ENCODE results near the gene SMC5. TPM values are rescaled to one million over a fixed set of nuclear protein-coding genes. Genes with fewer than 3 reads are reported as not detected.
"Not testable (repeated sequence)": the region's sequence is repeated elsewhere in the genome, so short reads cannot be mapped to it uniquely, and the experiment has no call there.

The SMC5 gene
- total RNA-seq, 4 donors from 2014 or later, result 15.1 to 26.7 (median 19.1) TPM

DNA sequence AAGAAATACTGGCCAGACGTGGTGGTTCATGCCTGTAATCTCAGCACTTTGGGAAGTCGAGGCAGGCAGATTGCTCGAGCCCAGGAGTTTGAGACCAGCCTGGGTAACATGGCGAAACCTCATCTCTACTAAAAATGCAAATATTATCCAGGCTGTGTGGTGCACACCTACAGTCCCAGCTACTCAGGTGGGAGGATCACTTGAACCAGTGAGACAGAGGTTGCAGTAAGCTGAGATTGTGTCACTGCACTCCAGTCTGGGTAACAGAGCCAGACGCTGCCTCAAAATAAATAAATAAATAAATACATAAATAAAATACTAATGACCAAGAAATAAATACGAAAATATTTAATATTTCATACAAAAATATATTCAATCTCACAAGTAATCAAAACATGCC, 136.9 kb downstream of the SMC5 start:
- 76 to 80% methylated on average over 6 of the region's 6 CpGs for WGBS, 2 donors

GRCh38 chr9:70398145-70398556, 139.4 kb downstream of the SMC5 start:
- intact Hi-C loops (cut with DNase I; ENCODE audit: low total_unique reads), result no loop called here
- DNase-seq (ENCODE audit: low spot score in 2 of 2), result peak in 1 of 2 donors; percentile 15
- TF ChIP-seq CTCF (IDR thresholded peaks at IDR 0.05) (no peak), POLR2A (IDR thresholded peaks at IDR 0.05) (no peak)
- H3K4me3 ChIP-seq (ENCODE audit: low read depth, poor library complexity, severe bottlenecking), result no peak overlapping the region
- 41 to 43% methylated on average over 4 of the region's 4 CpGs for WGBS, 2 donors

More for the DNA sequence above, 136.9 kb downstream of the SMC5 start:
- no peak for DNase-seq (ENCODE audit: low spot score in 2 of 2)
- no peak overlapping the region for H3K4me3 ChIP-seq (ENCODE audit: low read depth, poor library complexity, severe bottlenecking)
- TF ChIP-seq POLR2A (IDR thresholded peaks at IDR 0.05) (no peak), CTCF (IDR thresholded peaks at IDR 0.05) (no peak)
- intact Hi-C loops (cut with DNase I; ENCODE audit: low total_unique reads), result no loop called here

GRCh38 chr9:70399141-70399540, 140.4 kb downstream of the SMC5 start:
- DNase-seq (ENCODE audit: low spot score in 2 of 2), result no peak
- no peak overlapping the region for H3K4me3 ChIP-seq (ENCODE audit: low read depth, poor library complexity, severe bottlenecking)
- TF ChIP-seq CTCF (IDR thresholded peaks at IDR 0.05) (no peak), POLR2A (IDR thresholded peaks at IDR 0.05) (no peak)
- intact Hi-C loops (cut with DNase I; ENCODE audit: low total_unique reads), result no loop called here

DNA sequence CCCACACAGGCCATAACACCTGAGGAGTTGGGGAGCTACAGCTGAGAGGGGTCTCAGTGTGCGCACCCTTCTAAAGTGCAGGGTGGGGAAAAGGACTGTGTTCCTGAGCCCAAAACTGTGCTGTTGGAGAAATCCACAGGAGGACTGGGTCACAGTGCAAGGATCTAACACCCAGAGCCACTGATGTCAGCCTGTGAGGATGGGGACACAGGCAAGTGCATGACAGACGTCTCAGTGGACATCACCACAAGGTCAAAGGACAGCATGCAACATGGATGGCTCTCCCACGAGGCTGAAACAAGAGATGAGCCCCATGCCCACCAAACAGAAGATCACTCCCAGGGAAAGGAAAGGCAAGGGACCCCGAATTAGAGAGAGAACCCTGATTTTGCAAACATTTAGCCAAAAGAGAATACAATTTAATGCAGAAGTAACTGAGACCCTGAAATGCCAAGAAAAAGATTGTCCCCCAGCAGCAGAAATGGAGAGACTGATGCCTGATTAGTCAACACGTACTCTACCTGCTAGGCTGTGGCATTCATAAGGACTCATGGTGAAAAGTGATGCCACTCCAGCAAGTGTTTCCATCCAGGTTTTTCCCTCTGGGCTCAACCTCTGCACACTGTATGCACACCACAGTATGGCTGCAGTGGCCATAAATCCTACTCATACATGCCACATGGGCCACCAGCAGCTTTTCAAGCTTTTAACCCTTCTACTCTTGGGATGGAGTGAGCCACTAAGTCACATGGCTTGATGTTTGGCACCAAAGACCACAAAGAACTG, 141.5 kb downstream of the SMC5 start:
- peak; percentile 13 to 81 for DNase-seq (ENCODE audit: low spot score in 2 of 2)
- H3K4me3 ChIP-seq (ENCODE audit: low read depth, poor library complexity, severe bottlenecking), result no peak overlapping the region
- intact Hi-C loops (cut with DNase I; ENCODE audit: low total_unique reads), result no loop called here
- no peak for TF ChIP-seq POLR2A (IDR thresholded peaks at IDR 0.05)
- TF ChIP-seq CTCF (IDR thresholded peaks at IDR 0.05), result no peak
- WGBS, 2 donors, result 80 to 85% methylated on average over 5 of the region's 5 CpGs

DNA sequence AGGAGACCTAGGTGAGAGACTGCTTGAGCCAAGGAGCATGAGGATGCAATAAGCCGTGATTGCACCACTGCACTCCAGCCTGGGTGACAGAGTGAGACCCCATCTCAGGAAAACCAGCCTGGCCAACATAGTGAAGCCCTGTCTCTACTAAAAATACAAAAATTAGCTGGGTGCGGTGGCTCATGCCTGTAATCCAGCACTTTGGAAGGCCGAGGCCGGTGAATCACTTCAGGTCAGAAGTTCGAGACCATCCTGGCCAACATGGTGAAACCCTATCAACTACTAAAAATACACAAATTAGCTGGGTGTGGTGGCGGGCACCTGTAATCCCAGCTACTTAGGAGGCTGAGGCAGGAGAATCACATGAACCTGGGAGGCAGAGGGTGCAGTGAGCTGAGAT, 142.5 kb downstream of the SMC5 start:
- intact Hi-C loops (cut with DNase I; ENCODE audit: low total_unique reads); H3K4me3 ChIP-seq (ENCODE audit: low read depth, poor library complexity, severe bottlenecking): not testable (repeated sequence)
- peak in 1 of 2 donors; percentile 5 for DNase-seq (ENCODE audit: low spot score in 2 of 2)
- 95 to 96% methylated on average over 6 of the region's 6 CpGs for WGBS, 2 donors

- TF ChIP-seq CTCF (IDR thresholded peaks at IDR 0.05), result no peak
- no peak for TF ChIP-seq POLR2A (IDR thresholded peaks at IDR 0.05)
- H3K4me3 ChIP-seq (ENCODE audit: low read depth, poor library complexity, severe bottlenecking), result no peak overlapping the region
- DNase-seq (ENCODE audit: low spot score in 2 of 2), result no peak
- intact Hi-C loops (cut with DNase I; ENCODE audit: low total_unique reads), result no loop called here
- 35 to 39% methylated on average over 1 of the region's 1 CpG for WGBS, 2 donors
These were observed 143.4 kb downstream of the SMC5 start for GRCh38 chr9:70402213-70402612.

Measured in lower leg skin (tissue), 4 donors.